Measurements from ENCODE around the gene PTPRE.

- TF ChIP-seq ZBTB33 (IDR thresholded peaks at IDR 0.05; ENCODE audit: extremely low read depth, insufficient replicate concordance, low read length) = no peak
- no peak for TF ChIP-seq CTCF (IDR thresholded peaks at IDR 0.05 in 2 of 3, conservative IDR thresholded peaks at IDR 0.05 in 1 of 3; ENCODE audit: borderline replicate concordance in 1 of 3, insufficient read depth in 1 of 3, low read depth in 2 of 3, low read length in 2 of 3)
- TF ChIP-seq EZH2phosphoT487 (IDR thresholded peaks at IDR 0.05; ENCODE audit: borderline replicate concordance) = no peak
- TF ChIP-seq SIN3A (IDR thresholded peaks at IDR 0.05; ENCODE audit: low read depth) = no peak
These were observed 32.9 kb upstream of the PTPRE start for GRCh38 chr10:127873901-127874470.

All from HCT116 (cell line).